Colon (tissue), 2 donors: ENCODE data around the gene MPC2.

Experiments
- FAIRE-seq: peaks from 2 replicates; lab custom pipeline; 2012; peaks lifted over from hg19 to GRCh38; lab: Jason Lieb, UNC
- donor health status: control.
- donor health status: control.

MPC2 gene

GRCh38 chr1:167936930-167937708 is at the start of gene MPC2:
Gene MPC2 (minus strand): TSS chr1:167937072. CDS start chr1:167935841, 1,231 bp downstream.
- no peak for FAIRE-seq

- no peak for FAIRE-seq
Measured at GRCh38 chr1:167984886-167985489, 48.1 kb upstream of the MPC2 start.

GRCh38 chr1:167983797-167984420 is 47.0 kb upstream of the MPC2 start:
- FAIRE-seq: no peak

- no peak for FAIRE-seq
Measured at GRCh38 chr1:167981933-167982332, 45.1 kb upstream of the MPC2 start.

GRCh38 chr1:167977245-167977644 is 40.4 kb upstream of the MPC2 start:
- no peak for FAIRE-seq

GRCh38 chr1:167974698-167975097 is 37.8 kb upstream of the MPC2 start:
- FAIRE-seq: no peak

GRCh38 chr1:167973832-167974231 is 37.0 kb upstream of the MPC2 start:
- no peak for FAIRE-seq

GRCh38 chr1:167968569-167968968 is 31.7 kb upstream of the MPC2 start:
- FAIRE-seq: no peak

GRCh38 chr1:167966050-167966449 is 29.2 kb upstream of the MPC2 start:
- no peak for FAIRE-seq

GRCh38 chr1:167964646-167965045 is 27.8 kb upstream of the MPC2 start:
- FAIRE-seq: no peak

- no peak for FAIRE-seq
Measured at GRCh38 chr1:167957710-167958109, 20.8 kb upstream of the MPC2 start.

- FAIRE-seq: no peak
Measured at GRCh38 chr1:167955915-167956314, 19.0 kb upstream of the MPC2 start.

GRCh38 chr1:167950569-167950968 is 13.7 kb upstream of the MPC2 start:
- FAIRE-seq: no peak

- no peak for FAIRE-seq
Measured at GRCh38 chr1:167949785-167950184, 12.9 kb upstream of the MPC2 start.

GRCh38 chr1:167947733-167948132 is 10.9 kb upstream of the MPC2 start:
- no peak for FAIRE-seq

GRCh38 chr1:167943541-167943940 is 6.7 kb upstream of the MPC2 start:
- FAIRE-seq: no peak

GRCh38 chr1:167940264-167940663 is 3.4 kb upstream of the MPC2 start:
- FAIRE-seq: no peak

GRCh38 chr1:167938080-167938636 is 1.3 kb upstream of the MPC2 start:
- no peak for FAIRE-seq

GRCh38 chr1:167937709-167938010 is 788 bp upstream of the MPC2 start:
- FAIRE-seq: no peak

- no peak for FAIRE-seq
Measured at GRCh38 chr1:167936068-167936929, 573 bp downstream of the MPC2 start, which contains the start of gene DCAF6. Gene DCAF6 (plus strand): TSS chr1:167936683. CDS start chr1:167936912, 229 bp downstream.

- FAIRE-seq: no peak
Measured at GRCh38 chr1:167935216-167936067, 1.4 kb downstream of the MPC2 start.
